Choroid plexus epithelial cell (primary cell): ENCODE results near the gene DNMT3A.
"Not testable (repeated sequence)": the region's sequence is repeated elsewhere in the genome, so short reads cannot be mapped to it uniquely, and the experiment has no call there.

Experiments
- DNase-seq: peaks from one replicate; pipeline ENCODE4 v3.0.0-alpha.2; 2010; ENCODE audit warnings: low read depth
- H3K4me3 ChIP-seq: 2 replicates; pipeline ENCODE4 v1.5.1; 2011; ENCODE audit warnings: low read depth, mild to moderate bottlenecking, control low read depth, low read length, moderate library complexity
- TF ChIP-seq, protein P1 (sequence below): conservative IDR thresholded peaks from 2 replicates; pipeline ENCODE4 v1.5.1; 2011; ENCODE audit warnings: low read depth, mild to moderate bottlenecking, control low read depth, inconsistent platforms, low read length, moderate library complexity

The DNMT3A gene

DNA sequence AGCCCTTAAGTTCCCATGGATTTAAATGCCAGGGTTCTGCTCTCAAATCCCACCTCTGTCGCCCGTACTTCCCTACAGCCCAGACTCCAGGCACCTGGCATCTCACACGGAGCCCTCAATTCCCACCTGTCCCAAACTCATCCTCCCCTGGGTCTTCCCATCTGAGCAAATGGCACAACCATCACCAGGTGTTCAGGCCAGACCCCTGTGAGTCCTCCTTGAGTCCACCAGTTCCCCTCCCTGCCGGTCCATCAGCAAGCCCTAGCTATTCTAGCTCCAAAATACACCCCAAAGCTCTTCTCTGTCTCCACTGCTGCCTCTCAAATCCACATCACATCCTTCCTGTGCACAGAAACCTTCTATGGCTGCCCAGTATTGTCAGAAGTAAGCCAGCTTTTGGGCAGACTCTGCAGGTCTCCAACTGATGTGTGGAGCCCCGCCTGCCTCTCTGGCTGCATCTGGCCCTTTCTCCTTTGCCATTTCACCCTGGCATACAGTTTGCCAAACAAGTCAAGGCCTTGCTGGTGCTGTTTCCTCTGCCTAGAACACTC is 67.7 kb downstream of the DNMT3A start:
- DNase-seq, result no peak
- TF ChIP-seq, protein P1, sequence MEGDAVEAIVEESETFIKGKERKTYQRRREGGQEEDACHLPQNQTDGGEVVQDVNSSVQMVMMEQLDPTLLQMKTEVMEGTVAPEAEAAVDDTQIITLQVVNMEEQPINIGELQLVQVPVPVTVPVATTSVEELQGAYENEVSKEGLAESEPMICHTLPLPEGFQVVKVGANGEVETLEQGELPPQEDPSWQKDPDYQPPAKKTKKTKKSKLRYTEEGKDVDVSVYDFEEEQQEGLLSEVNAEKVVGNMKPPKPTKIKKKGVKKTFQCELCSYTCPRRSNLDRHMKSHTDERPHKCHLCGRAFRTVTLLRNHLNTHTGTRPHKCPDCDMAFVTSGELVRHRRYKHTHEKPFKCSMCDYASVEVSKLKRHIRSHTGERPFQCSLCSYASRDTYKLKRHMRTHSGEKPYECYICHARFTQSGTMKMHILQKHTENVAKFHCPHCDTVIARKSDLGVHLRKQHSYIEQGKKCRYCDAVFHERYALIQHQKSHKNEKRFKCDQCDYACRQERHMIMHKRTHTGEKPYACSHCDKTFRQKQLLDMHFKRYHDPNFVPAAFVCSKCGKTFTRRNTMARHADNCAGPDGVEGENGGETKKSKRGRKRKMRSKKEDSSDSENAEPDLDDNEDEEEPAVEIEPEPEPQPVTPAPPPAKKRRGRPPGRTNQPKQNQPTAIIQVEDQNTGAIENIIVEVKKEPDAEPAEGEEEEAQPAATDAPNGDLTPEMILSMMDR, result no peak
- H3K4me3 ChIP-seq, result no peak overlapping the region

DNA sequence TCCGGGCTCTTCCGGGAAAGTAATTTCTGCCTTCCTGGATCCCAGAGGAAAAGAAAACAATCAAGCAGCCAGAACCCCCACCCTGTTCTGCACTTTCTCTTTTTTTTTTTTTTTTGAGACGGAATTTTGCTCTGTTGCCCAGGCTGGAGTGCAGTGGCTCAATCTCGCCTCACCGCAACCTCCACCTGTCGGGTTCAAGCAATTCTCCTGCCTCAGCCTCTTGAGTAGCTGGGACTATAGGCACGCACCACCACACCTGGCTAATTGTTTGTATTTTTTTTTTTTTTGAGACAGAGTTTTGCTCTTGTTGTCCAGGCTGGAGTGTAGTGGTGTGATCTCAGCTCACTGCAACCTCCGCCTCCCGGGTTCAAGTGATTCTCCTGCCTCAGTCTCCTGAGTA is 69.0 kb downstream of the DNMT3A start:
- not testable (repeated sequence) for DNase-seq, H3K4me3 ChIP-seq

DNA sequence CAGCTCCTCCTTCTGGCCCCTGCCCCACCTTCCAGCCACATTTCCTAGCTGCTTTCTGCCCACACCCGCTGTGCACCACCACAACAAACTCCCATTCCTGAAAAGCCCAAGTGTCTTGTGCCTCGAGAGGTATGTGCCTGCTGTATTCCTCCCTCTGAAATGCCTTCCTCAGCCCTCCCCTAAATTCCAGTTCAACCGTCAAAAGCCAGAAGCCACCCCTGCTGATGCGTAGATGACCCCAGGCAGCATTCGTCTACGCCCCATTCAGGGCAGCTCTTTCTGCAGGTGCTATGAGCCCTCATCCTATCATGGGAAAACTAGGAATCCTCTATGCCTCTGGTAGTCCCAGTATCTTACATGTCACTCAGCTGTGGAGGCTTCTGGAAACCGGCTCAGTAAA is 71.7 kb downstream of the DNMT3A start:
- no peak overlapping the region for H3K4me3 ChIP-seq
- TF ChIP-seq, protein P1, result no peak
- DNase-seq, result no peak

DNA sequence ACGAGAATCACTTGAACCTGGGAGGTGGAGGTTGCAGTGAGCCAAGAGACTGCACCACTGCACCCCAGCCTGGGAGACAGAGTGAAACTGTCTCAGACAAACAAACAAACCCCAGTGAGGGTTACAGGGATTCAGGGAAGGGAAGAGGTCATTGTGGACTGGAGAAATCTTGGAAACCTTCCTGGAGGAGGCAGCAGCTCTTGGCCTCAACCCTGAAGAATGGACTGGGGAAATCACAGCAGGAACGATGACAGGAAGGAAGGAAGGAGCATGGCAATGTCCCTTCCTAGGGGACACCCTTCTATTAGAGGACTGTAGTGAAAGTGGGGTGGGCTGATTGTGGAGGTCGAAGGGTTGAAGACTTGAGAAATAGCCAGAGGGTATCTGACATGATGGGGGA is 72.5 kb downstream of the DNMT3A start:
- TF ChIP-seq, protein P1, result no peak
- H3K4me3 ChIP-seq, result no peak overlapping the region
- DNase-seq, result no peak

DNA sequence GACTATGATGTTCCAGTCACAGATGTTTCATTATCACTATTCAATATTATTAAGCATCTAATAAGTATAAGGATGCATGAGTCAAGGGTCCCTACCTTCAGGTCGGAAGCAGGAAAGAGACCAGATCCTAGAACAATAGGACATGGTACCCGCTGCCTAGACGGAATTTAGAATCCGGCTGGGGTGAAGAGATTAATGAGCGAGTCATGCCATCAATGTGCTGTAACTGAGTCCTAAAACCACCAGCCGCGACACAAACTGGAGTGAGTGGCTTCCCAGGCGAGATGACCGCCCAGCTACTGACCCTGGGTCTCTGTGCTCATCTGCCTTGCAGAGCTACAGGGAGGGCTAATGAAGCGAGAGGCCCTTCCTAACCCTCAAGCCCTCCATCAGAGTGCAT is 73.6 kb downstream of the DNMT3A start:
- H3K4me3 ChIP-seq, result no peak overlapping the region
- TF ChIP-seq, protein P1, result no peak
- no peak for DNase-seq

DNA sequence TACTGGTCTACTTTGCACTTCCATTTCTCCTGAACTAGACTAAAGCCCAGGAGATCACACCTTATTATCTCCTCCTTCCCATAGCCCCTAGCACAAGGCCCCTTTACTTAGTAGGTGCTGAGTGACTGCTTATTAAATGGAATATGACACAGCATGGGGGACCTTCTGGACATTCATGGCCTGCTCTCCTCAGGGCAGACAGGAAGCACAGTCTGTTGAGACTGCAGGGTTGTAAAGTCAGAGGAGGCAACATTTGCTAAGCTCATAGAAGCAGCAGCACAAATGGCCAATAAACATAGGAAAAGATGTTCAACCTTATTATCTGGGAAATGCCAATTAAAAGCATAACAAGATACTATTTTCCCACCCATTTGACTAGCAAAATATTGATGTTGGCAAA is 75.3 kb downstream of the DNMT3A start:
- no peak for DNase-seq
- H3K4me3 ChIP-seq, result no peak overlapping the region
- TF ChIP-seq, protein P1, result no peak

DNA sequence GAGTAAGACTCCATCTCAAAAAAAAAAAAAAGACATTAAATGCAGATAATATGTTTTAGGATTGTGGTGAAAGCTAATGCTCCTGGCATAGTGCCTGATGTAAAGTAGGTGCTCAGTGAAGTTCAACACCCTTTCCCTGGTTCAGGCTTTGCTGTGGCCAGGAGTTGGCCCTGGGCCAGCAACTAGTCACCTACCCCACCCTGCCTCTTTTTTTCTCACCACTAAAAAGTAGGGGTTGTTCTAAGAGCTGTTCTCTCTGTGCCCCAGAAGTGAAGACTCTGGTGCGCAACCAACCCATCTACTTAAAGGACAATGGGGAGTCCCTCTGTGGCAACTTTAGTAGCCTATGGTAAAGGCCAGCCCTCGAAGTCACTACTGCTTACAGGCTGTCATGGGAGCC is 75.9 kb downstream of the DNMT3A start:
- H3K4me3 ChIP-seq, result no peak overlapping the region
- no peak for DNase-seq
- TF ChIP-seq, protein P1, result no peak

DNA sequence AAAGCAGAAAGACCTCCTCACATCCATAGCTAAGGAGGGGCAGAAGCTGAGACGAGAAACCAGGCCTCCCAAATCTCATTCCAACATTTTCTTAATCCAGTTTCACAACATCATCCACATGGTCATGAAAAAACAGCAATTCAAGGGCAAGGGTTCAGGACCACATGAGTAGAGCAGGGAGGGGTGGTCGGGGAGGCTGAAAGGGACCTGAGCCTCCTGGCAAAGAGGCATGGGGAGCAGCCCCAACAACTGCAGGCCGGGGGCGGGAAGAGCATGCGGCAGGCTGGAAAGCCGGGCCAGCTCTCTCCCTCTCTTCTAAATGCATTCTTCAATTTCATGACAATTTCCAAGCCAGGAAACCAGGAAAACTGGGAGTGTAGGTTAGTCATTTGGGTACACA is 76.7 kb downstream of the DNMT3A start:
- no peak overlapping the region for H3K4me3 ChIP-seq
- TF ChIP-seq, protein P1, result no peak

More for the DNA sequence above, 76.7 kb downstream of the DNMT3A start:
- no peak for DNase-seq
